H54 (cell line): ENCODE measurements around the gene GNA15.
"Not testable (repeated sequence)": the region's sequence is repeated elsewhere in the genome, so short reads cannot be mapped to it uniquely, and the experiment has no call there.

Experiments used
- DNase-seq: peaks from one replicate; pipeline ENCODE4 v3.0.0; 2011; ENCODE audit warnings: low spot score, mixed read lengths; ENCODE audit not compliant: insufficient read length
- FAIRE-seq: peaks from 3 replicates; lab custom pipeline; 2011; peaks lifted over from hg19 to GRCh38; lab: Jason Lieb, UNC
- POLR2A ChIP-seq: IDR thresholded peaks from 2 replicates; pipeline ENCODE4 v1.6.1; 2011; ENCODE audit warnings: low read depth, mild to moderate bottlenecking, low read length

GNA15 gene

DNA sequence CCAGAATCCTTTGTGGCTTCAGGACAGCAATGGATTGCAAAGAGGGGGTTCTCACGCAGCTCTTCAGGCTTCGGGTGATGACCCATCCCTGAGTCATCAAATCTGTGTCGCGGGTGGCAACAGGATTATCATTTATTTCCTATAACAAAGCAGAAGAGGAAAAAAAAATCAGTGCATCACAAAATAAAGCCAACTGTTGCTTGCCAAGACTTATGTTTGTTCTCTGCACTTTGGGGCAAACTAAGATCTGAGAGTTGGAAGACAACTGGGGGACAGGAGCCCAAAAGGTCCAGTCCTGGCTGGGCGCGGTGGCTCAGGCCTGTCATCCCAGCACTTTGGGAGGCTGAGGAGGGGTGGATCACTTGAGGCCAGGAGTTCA, 6.4 kb downstream of the GNA15 start:
- TF ChIP-seq POLR2A = no peak
- DNase-seq (peak; percentile 98), FAIRE-seq (no peak)

DNA sequence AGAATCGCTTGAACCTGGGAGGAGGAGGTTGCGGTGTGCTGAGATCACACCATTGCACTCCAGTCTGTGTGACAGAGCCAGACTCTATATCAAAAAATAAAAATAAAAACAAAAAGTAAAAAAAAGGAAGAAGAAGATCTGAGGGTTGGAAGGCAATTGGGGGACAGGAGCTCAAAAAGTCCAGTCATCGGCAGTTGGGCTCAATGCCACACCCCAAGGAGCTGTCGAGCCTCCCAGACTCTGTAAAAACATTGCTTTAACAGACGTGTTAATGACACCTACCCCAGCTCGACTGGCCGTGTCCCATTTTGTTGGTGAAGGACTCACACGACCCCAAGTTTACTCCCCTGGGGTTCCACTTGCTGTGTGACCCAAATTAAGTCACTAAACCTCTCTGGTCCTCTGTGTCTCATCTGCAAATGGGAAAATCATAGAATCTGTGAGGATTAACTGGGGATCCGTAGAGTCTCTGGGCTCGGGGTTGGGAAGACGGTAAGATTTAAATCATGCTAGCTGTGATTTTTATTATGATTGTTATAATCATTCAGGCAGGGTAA, 7.0 kb downstream of the GNA15 start:
- DNase-seq (no peak), FAIRE-seq (no peak)
- TF ChIP-seq POLR2A = no peak

DNA sequence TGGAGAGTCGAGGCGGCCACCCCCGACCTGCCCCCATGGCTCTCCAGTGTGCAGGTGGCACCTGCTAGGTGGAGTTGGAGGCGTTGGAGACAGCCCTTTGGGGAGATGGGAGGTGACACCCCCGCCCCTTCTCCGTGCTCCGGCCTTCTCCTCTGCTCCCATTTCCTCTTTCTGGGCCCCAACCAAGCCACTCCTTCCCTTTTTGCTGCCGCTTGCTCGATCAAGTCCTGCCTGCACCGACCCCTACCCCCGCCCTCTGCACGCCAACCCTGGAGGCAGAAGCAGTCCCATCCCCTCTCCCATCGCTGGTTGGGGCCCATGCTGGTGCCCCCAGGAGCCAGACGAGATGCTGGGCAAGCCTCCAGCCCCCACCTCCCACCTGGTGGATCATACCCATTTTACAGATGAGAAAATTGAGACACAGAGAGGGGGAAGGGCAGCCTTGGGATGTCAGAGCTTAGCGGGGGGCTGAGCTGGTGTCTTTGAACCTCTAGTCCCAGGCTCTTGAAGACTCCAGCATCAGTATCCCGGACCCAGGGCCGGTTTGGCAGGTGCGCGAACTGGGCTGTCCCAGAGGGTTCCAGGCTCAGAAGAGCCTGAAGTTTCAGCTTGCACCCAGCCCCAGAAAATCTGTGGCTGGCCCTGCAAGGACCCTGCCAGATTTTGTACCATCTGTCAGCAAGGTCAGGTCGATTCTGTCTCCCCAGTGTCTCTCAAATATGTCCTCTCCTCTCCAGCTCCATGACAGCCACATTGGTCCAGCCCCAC, 10.3 kb downstream of the GNA15 start:
- FAIRE-seq = no peak
- no peak for TF ChIP-seq POLR2A
- DNase-seq = no peak

DNA sequence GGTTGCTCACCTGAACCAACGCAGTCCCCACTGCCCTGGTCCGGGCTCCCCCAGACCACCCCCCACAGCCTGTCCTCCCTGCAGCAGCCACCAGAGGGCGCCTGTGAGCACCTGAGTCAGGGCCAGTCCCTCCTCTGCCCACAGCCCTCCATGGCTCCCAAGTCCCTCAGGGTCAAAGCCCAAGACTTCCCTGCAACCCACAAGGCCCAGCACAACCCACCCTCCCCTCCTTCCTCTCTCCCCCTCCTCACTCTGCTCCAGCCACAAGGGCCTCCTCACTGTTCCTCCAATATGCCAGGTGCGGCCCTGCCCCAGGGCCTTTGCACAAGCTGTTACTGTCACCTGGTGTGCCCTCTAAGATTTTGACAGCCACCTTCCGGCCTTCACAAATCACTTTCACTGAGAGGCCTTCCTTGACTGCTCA, 10.9 kb downstream of the GNA15 start:
- DNase-seq (no peak), FAIRE-seq (no peak)
- no peak for TF ChIP-seq POLR2A

DNA sequence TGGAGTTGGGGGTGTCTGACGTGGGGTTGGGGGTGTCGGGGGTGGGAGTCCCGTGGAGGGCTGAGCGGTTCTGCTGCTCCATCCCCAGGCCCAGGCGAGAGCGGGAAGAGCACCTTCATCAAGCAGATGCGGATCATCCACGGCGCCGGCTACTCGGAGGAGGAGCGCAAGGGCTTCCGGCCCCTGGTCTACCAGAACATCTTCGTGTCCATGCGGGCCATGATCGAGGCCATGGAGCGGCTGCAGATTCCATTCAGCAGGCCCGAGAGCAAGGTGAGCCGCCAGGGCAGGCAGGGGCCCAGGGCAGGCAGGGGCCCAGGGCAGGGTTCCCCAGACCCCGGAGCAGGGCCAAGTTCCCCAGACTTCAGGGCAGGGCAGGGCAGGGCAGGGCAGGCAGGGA, 12.7 kb downstream of the GNA15 start:
- no peak for FAIRE-seq
- no peak for TF ChIP-seq POLR2A
- no peak for DNase-seq

DNA sequence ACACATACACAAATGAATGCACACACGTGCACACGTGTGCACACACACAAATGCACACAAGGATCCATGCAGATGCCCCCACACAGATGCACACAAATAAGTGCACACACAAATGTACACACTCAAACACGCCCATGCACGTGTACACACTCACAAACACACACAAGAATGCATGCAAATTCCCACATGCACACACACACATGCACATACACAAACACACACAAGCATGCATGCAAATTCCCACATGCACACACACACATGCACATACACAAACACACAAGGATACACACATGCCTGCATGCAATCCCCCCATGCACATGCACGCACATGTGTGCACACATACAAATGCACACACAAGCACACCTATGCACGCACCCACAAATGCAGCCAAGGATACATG, 13.3 kb downstream of the GNA15 start:
- DNase-seq (no peak), FAIRE-seq (no peak)
- no peak for TF ChIP-seq POLR2A

DNA sequence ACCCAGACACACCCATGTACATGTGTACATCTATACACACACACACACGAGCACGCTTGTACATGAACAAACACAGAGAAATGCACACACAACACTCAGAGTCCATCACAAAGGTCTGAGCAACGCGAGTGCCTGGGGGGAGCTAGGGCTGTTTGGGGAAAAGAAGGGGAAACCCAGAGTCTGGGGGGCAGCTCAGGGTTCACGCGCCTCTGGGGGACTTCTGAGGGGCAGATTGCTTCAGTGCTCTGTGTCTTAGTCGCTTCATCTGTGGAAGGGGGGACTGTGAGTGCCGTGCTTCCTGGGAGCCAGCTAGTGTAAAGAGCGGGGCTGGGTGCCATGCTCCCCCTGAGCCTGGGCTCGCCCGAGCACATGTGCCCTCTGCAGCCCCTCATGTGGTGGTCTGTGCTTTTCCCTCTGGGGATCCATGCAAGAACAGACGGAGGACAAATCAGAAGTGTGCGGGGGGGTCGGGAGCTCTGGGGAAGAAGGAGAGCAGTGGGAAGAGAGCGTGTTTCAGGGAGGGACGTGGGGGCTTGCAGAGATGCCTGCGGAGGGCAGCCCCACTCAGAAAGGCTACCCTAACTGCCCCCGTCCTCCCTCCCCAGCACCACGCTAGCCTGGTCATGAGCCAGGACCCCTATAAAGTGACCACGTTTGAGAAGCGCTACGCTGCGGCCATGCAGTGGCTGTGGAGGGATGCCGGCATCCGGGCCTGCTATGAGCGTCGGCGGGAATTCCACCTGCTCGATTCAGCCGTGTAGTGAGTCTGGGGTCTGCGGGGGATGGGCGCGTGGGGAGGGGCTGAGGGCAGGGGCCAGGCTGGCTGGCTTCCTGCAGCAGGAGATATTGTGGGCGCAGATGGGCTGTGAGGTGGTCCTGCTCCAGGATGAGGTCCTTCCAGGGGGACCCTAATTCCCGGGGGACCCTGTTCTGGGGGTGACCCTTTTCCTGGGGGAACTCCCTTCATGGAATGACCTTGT, 14.0 kb downstream of the GNA15 start:
- FAIRE-seq = no peak
- no peak for TF ChIP-seq POLR2A
- no peak for DNase-seq

DNA sequence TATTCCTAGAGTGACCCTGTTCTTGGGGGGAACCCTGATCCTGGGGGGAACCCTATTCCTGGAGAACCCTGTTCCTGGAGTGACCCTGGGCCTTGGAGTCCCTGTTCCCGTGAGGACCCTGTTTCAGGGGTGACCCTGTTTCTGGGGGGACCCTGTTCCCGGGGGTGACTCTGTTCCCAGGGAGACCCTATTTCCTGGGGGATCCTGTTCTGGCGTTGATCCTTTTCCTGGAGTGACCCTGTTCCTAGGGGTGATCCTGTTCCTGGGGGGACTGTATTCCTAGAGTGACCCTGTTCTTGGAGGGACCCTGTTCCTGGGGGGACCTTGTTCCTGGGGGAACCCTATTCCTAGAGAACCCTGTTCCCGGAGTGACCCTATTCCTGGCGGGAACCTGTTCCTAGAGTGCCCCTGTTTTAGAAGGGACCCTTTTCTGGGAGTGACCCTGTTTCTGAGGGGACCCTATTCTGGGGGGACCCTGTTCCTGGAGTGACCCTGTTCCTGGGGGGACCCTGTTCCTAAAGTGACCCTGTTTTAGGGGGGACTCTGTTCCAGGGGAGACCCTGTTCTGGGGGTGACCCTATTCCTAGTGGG, 15.0 kb downstream of the GNA15 start:
- TF ChIP-seq POLR2A = no peak
- no peak for FAIRE-seq
- DNase-seq = no peak

DNA sequence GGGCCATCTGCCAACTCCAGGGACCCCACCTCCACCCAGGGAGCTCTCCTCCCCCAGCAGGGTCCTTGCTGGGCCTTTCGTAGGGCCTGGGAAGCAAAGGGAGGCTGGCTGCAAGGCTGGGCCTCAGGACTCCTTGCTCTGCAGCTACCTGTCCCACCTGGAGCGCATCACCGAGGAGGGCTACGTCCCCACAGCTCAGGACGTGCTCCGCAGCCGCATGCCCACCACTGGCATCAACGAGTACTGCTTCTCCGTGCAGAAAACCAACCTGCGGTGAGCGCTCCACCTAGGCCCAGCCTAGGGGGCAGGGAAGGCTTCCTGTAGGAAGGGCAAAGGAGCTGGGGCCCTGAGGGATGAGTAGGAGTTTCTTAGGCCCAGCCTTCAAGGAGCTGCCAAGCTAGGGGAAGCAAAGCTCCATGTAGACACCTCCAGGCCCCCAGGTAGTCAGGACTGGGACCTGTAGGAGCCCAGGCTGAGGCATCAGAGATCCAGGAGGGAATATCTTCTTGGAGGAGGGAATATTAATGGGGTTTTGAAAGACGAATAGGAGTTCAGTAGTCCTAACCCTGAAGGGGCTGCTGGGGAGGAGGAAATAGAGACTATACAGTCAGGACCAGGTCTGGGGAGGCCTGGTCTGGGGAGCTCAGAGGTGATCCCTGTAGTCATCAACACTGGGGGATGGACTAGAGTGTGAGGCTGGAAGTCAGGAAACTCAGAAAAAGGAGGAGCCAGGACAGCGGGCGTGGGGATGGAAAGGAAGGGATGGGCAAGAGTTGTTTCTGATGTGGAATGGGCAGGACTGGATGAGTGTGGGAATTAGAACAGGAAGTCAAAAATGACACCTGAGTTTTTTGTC, 16.0 kb downstream of the GNA15 start:
- DNase-seq (no peak), FAIRE-seq (no peak)
- no peak for TF ChIP-seq POLR2A

DNA sequence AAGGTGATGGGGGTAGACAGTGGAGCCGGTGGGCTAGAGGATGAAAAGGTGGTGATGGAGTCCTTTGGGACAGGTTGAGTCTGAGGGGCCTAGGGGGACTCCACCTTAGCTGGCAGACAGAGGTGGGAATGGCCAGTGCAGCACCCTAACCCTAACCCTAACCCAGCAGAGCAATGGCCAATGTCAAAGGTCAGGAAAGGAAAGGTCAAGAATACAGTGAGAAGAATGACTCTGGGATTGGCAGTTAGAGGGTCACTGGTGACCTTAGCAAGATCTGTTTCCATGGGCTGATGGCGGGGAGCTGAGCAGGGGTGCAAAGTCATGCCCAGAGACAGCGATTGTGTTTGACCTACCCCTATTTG, 16.6 kb downstream of the GNA15 start:
- TF ChIP-seq POLR2A = no peak
- no peak for DNase-seq
- no peak for FAIRE-seq

DNA sequence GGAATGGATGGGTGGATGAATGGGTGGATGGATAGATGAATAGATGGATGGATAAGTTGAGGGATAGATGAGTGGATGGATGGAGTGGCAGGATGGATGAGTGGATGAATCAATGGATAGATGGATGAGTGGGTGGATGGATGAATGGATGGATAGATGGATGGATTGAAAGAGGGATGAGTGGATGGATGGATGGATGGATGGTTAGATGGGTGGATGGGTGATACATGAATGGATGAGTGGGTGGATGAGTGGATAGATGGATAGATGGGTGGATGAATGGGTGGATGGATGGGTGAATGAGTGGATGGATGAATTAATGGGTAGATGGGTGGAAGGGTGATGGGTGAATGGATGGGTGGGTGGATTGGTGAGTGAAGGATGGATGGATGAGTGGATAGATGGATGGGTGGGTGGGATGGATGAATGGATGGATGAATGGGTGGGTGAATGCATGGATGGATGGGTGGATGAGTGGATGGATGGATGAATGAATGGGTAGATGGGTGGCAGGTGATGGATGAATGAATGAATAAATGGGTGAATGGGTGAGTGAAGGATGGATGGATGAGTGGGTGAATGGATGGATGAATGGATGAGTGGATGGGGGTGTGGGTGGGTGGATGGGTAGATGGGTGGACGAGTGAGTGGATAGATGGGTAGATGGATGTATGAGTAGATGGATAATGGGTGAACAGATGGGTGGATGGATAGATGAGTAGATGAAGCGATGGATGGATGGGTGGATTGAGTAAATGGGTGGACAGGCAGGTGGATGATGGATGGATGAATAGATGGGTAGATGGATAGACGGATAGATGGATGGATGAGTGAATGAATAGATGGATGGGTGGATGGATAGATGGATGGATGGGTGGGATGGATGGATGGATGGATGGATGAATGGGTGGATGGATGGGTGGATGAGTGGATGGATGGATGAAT, 17.7 kb downstream of the GNA15 start:
- DNase-seq (no peak), FAIRE-seq (no peak)
- no peak for TF ChIP-seq POLR2A

DNA sequence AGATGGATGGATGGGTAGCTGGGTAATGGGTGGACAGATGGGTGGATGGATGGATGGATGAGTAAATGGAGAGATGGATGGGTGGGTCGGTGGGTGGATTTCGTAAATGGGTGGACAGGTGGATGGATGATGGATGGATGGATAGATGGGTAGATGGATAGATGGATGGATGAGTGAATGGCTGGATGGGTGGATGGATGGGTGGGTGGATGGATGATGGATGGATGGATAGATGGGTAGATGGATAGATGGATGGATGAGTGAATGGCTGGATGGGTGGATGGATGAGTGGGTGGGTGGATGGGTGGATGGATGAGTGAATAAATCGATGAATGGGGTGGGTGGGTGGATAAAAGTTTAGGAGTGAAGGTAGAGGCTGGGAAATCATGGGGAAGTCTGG, 18.6 kb downstream of the GNA15 start:
- FAIRE-seq, DNase-seq: not testable (repeated sequence)
